Epithelial cell of esophagus (primary cell): Measurements from ENCODE around the gene TENM4.

Source experiments
- DNase-seq: peaks from one replicate; pipeline ENCODE4 v3.0.0; 2010; ENCODE audit warnings: low read depth
- H3K4me3 ChIP-seq: 2 replicates; pipeline ENCODE4 v1.5.1; 2011; ENCODE audit warnings: mild to moderate bottlenecking, low read length, control low read depth
- CTCF ChIP-seq: IDR thresholded peaks from 2 replicates; pipeline ENCODE4 v1.5.1; 2011; ENCODE audit warnings: low read depth, mild to moderate bottlenecking, low read length, control low read depth, inconsistent platforms; ENCODE audit not compliant: insufficient read depth; ENCODE audit errors: missing control alignments

TENM4 gene

GRCh38 chr11:79440571-79441460 lies at the start of gene TENM4:
TENM4 (minus strand) TSS chr11:79441030; CDS start chr11:79069944, 371,086 bp downstream.
- DNase-seq = peak; percentile 82
- peak within 1 kb of the TSS; percentile 64 for H3K4me3 ChIP-seq
- peak; percentile 7 for TF ChIP-seq CTCF

DNA sequence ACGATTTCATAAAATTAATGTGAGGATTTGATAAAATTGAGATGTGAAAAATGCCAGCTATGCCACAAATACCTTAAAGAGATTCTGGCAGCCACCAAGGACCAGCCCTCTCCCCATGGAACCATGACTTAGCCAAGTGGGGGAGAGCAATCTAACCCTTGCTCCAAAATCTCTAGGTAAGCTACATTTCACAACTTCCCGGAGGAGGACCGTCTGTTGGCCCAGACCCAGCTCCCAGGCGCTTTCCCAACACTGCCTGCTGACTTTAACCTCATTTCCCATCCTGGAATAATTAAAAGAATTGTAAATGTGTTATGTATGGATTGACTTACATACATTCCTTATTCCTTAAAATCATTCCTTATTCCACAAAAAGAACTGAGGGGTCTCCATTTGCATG lies 47.5 kb upstream of the TENM4 start:
- peak; percentile 37 for DNase-seq
- no peak overlapping the region for H3K4me3 ChIP-seq
- no peak for TF ChIP-seq CTCF

DNA sequence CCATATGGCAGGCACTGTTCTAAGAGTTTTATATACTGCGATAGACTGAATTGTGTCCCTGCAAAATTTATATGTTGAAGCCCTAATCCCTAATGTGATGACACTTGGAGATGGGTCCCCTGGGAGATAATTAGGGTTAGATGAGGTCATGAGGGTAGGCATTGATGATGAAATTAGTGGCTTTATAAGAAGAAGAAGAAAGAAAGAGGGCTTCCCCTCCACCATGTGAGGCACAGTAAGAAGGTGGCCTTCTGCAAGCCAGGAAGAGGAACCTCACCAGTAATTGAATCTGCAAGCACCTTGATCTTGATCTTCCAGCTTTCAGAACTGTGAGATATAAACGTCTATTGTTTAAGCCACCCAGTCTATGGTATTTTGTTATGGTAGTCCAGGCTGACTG lies 46.6 kb upstream of the TENM4 start:
- no peak for TF ChIP-seq CTCF

GRCh38 chr11:79486242-79486984 lies 45.6 kb upstream of the TENM4 start:
- TF ChIP-seq CTCF = no peak
- no peak overlapping the region for H3K4me3 ChIP-seq
- peak; percentile 13 for DNase-seq

More for the DNA sequence above, 46.6 kb upstream of the TENM4 start:
- DNase-seq = no peak
- H3K4me3 ChIP-seq = no peak overlapping the region

DNA sequence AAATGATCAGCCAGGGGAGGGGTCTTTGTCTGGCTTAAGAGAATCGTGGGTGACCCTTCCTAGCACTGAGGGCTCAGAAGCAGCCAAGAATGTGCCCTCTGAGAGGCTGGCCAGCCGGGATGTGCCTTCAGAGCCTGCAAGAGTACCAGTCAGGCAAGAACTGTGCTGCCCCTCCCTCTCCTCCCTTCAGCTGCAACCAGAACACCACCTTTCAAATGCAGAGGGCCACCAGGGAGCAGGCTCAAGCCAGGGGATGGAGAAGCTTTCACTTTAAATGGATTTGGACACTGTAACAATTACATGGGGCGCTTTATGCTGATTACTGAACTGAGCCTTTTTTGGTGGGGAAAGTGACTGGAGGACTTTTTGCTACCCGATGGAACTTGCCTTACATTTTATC lies 44.9 kb upstream of the TENM4 start:
- no peak for TF ChIP-seq CTCF
- no peak for DNase-seq

DNA sequence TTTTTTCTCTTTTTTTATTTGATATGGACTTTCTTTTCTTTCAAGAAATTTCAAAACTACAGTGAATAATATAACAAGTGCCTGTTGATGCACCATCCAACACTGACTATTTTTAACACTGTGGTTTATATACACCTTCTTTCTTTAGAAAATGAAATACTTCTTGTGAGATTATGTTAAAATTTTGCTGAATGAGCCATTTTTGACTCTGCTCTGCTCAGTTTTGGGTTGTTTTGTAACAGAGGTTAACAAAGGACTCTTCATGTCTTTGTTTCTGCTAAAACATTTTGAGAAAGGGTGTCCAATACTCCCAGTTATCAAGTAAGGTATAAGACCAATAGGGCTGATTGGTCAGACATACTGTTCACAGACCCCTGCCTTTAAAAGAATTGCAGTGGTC lies 44.0 kb upstream of the TENM4 start:
- H3K4me3 ChIP-seq = no peak overlapping the region
- no peak for TF ChIP-seq CTCF
- DNase-seq = no peak

More for the DNA sequence above, 44.9 kb upstream of the TENM4 start:
- no peak overlapping the region for H3K4me3 ChIP-seq

GRCh38 chr11:79482800-79483199 lies 42.0 kb upstream of the TENM4 start:
- no peak for TF ChIP-seq CTCF
- DNase-seq = no peak

More at GRCh38 chr11:79482800-79483199, 42.0 kb upstream of the TENM4 start:
- no peak overlapping the region for H3K4me3 ChIP-seq
